ENCODE results near the gene ITGA2B. TPM values are rescaled to one million over a fixed set of nuclear protein-coding genes. Genes with fewer than 3 reads are reported as not detected.
A peak's percentile ranks its signal among the peaks of the same experiment; 100 is the strongest.

ITGA2B gene
- total and polyA plus RNA-seq, 2 of the 13 experiments (the other 11 are each of a cell fraction or from before 2014, with no cell fraction given): 0.38 to 1.1 TPM

DNA sequence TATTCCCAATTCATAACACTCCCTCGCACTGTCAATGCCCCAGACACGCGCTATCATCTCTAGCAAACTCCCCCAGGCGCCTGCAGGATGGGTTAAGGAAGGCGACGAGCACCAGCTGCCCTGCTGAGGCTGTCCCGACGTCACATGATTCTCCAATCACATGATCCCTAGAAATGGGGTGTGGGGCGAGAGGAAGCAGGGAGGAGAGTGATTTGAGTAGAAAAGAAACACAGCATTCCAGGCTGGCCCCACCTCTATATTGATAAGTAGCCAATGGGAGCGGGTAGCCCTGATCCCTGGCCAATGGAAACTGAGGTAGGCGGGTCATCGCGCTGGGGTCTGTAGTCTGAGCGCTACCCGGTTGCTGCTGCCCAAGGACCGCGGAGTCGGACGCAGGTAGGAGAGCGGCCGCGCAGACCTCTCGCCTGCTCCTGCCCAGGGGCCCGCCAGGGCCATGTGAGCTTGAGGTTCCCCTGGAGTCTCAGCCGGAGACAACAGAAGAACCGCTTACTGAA lies 44.5 kb downstream of the ITGA2B start, which contains the start of gene GRN (continued):
- TF ChIP-seq, protein P1, sequence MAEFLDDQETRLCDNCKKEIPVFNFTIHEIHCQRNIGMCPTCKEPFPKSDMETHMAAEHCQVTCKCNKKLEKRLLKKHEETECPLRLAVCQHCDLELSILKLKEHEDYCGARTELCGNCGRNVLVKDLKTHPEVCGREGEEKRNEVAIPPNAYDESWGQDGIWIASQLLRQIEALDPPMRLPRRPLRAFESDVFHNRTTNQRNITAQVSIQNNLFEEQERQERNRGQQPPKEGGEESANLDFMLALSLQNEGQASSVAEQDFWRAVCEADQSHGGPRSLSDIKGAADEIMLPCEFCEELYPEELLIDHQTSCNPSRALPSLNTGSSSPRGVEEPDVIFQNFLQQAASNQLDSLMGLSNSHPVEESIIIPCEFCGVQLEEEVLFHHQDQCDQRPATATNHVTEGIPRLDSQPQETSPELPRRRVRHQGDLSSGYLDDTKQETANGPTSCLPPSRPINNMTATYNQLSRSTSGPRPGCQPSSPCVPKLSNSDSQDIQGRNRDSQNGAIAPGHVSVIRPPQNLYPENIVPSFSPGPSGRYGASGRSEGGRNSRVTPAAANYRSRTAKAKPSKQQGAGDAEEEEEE (CRISPR knock-in tag; IDR thresholded peaks at IDR 0.05; ENCODE audit: borderline replicate concordance): no peak
- no peak for TF ChIP-seq FLYWCH1 (CRISPR knock-in tag; IDR thresholded peaks at IDR 0.05)
- TF ChIP-seq SAP130 (CRISPR knock-in tag; IDR thresholded peaks at IDR 0.05; ENCODE audit: low read depth): peak; percentile 100
- TF ChIP-seq ZNF253 (CRISPR knock-in tag; IDR thresholded peaks at IDR 0.05; ENCODE audit: borderline replicate concordance): no peak
- TF ChIP-seq PCBP2 (optimal IDR thresholded peaks at IDR 0.05; ENCODE audit: low read depth, low read length, poor library complexity, severe bottlenecking): no peak
- TF ChIP-seq ZNF124 (CRISPR knock-in tag; IDR thresholded peaks at IDR 0.05): peak; percentile 86
- TF ChIP-seq ZNF724P (CRISPR knock-in tag; IDR thresholded peaks at IDR 0.05; ENCODE audit: borderline replicate concordance): no peak
- TF ChIP-seq, protein P2, sequence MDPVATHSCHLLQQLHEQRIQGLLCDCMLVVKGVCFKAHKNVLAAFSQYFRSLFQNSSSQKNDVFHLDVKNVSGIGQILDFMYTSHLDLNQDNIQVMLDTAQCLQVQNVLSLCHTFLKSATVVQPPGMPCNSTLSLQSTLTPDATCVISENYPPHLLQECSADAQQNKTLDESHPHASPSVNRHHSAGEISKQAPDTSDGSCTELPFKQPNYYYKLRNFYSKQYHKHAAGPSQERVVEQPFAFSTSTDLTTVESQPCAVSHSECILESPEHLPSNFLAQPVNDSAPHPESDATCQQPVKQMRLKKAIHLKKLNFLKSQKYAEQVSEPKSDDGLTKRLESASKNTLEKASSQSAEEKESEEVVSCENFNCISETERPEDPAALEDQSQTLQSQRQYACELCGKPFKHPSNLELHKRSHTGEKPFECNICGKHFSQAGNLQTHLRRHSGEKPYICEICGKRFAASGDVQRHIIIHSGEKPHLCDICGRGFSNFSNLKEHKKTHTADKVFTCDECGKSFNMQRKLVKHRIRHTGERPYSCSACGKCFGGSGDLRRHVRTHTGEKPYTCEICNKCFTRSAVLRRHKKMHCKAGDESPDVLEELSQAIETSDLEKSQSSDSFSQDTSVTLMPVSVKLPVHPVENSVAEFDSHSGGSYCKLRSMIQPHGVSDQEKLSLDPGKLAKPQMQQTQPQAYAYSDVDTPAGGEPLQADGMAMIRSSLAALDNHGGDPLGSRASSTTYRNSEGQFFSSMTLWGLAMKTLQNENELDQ (CRISPR knock-in tag; IDR thresholded peaks at IDR 0.05; ENCODE audit: borderline replicate concordance): peak; percentile 83; the same call in 1 of the 2 replicates
- TF ChIP-seq, protein P3, sequence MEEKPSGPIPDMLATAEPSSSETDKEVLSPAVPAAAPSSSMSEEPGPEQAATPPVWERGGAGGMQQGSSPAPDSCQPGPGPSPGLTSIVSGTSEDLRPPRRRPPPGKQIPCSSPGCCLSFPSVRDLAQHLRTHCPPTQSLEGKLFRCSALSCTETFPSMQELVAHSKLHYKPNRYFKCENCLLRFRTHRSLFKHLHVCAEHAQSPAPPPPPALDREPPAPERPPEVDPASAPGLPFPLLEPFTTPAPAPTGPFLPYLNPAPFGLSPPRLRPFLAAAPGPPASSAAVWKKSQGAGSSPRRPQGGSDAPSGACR (CRISPR knock-in tag; IDR thresholded peaks at IDR 0.05): 0 out of 2 replicates have a peak, but pooled peaks have one; percentile 8
- peak; percentile 15; the same call in 1 of the 2 replicates for TF ChIP-seq FOXC1 (CRISPR knock-in tag; IDR thresholded peaks at IDR 0.05; ENCODE audit: borderline replicate concordance)
- TF ChIP-seq ARHGAP35 (CRISPR knock-in tag; IDR thresholded peaks at IDR 0.05; ENCODE audit: borderline replicate concordance): no peak
- no peak for TF ChIP-seq HNF4G (IDR thresholded peaks at IDR 0.05; ENCODE audit: borderline replicate concordance, low read depth, low read length)
- no peak for TF ChIP-seq HNF4G (CRISPR knock-in tag; IDR thresholded peaks at IDR 0.05; ENCODE audit: borderline replicate concordance, low read depth)
- peak; percentile 56; the same call in 1 of the 2 replicates for TF ChIP-seq HCFC1 (IDR thresholded peaks at IDR 0.05; ENCODE audit: low read depth, low read length)
- TF ChIP-seq NR2F6 (IDR thresholded peaks at IDR 0.05): no peak
- TF ChIP-seq NR2F6 (CRISPR knock-in tag; IDR thresholded peaks at IDR 0.05): peak; percentile 61; the same call in 1 of the 2 replicates
- TF ChIP-seq, protein P4, sequence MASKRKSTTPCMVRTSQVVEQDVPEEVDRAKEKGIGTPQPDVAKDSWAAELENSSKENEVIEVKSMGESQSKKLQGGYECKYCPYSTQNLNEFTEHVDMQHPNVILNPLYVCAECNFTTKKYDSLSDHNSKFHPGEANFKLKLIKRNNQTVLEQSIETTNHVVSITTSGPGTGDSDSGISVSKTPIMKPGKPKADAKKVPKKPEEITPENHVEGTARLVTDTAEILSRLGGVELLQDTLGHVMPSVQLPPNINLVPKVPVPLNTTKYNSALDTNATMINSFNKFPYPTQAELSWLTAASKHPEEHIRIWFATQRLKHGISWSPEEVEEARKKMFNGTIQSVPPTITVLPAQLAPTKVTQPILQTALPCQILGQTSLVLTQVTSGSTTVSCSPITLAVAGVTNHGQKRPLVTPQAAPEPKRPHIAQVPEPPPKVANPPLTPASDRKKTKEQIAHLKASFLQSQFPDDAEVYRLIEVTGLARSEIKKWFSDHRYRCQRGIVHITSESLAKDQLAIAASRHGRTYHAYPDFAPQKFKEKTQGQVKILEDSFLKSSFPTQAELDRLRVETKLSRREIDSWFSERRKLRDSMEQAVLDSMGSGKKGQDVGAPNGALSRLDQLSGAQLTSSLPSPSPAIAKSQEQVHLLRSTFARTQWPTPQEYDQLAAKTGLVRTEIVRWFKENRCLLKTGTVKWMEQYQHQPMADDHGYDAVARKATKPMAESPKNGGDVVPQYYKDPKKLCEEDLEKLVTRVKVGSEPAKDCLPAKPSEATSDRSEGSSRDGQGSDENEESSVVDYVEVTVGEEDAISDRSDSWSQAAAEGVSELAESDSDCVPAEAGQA (IDR thresholded peaks at IDR 0.05; ENCODE audit: low read depth): no peak
- TF ChIP-seq, protein P4 (CRISPR knock-in tag; IDR thresholded peaks at IDR 0.05; ENCODE audit: borderline replicate concordance): no peak
- peak; percentile 80; the same call in 1 of the 2 replicates for TF ChIP-seq MIER3 (CRISPR knock-in tag; IDR thresholded peaks at IDR 0.05; ENCODE audit: borderline replicate concordance)
